ENCODE results near the gene COPS3.

DNA sequence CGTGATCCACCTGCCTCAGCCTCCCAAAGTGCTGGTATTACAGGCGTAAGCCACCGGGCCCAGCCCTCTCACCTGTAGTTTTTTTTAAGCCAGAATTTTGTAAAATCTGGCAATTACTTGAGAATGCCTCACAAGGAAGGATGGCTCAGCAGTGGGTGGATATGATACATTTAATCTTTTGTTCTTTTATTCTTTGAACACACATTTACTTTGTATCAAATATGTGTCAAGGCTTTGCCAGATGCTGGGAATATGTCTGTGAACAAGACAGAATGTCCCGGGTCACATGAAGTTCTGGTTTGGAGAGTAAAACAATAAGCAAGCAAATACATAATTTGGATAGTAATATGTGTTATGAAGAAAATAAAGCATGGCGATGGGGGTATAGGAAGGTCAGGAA is 4.9 kb upstream of the COPS3 start:
- TF ChIP-seq, protein P1, sequence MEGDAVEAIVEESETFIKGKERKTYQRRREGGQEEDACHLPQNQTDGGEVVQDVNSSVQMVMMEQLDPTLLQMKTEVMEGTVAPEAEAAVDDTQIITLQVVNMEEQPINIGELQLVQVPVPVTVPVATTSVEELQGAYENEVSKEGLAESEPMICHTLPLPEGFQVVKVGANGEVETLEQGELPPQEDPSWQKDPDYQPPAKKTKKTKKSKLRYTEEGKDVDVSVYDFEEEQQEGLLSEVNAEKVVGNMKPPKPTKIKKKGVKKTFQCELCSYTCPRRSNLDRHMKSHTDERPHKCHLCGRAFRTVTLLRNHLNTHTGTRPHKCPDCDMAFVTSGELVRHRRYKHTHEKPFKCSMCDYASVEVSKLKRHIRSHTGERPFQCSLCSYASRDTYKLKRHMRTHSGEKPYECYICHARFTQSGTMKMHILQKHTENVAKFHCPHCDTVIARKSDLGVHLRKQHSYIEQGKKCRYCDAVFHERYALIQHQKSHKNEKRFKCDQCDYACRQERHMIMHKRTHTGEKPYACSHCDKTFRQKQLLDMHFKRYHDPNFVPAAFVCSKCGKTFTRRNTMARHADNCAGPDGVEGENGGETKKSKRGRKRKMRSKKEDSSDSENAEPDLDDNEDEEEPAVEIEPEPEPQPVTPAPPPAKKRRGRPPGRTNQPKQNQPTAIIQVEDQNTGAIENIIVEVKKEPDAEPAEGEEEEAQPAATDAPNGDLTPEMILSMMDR (IDR thresholded peaks at IDR 0.05) = no peak
- TF ChIP-seq POLR2AphosphoS5 (IDR thresholded peaks at IDR 0.05) = no peak
